Keratinocyte (primary cell): Measurements from ENCODE around the gene STRBP.

Experiments used
- EZH2 ChIP-seq: IDR thresholded peaks from one replicate; pipeline ENCODE4 v1.6.1; 2012; ENCODE audit warnings: inconsistent platforms, mild to moderate bottlenecking, low read length, moderate library complexity
- TF ChIP-seq, protein P1 (sequence below), 3 experiments: IDR thresholded peaks in 1 of 3; conservative IDR thresholded peaks in 1 of 3; optimal IDR thresholded peaks in 1 of 3; 2 replicates in 2 of 3; 3 replicates in 1 of 3; pipeline versions ENCODE3 to v1.5.1; 2011; ENCODE audit warnings: low read length in 3 of 3, mild to moderate bottlenecking in 3 of 3, moderate library complexity in 2 of 3, control low read depth in 1 of 3, inconsistent platforms in 1 of 3; ENCODE audit not compliant: insufficient read depth in 2 of 3; ENCODE audit errors: extremely low read depth in 1 of 3

DNA sequence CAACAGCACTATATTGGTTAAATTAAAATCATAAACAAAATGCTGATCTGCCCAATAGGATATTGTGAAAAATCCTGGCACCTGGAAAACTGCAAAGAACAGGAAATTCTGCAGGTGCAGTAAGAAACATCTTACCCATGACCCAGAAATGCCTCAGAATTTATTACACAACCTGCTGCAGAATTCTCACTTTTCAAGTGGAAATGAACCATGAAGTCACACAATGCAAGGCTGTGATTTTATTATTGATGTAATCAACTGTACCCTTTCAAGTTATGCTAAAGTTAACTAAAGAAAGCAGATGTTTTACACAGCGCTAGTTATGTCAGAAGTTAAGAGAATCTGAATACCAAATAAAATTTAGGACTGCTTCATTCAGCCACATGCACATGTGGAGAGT, 6.0 kb downstream of the STRBP start:
- TF ChIP-seq, protein P1, sequence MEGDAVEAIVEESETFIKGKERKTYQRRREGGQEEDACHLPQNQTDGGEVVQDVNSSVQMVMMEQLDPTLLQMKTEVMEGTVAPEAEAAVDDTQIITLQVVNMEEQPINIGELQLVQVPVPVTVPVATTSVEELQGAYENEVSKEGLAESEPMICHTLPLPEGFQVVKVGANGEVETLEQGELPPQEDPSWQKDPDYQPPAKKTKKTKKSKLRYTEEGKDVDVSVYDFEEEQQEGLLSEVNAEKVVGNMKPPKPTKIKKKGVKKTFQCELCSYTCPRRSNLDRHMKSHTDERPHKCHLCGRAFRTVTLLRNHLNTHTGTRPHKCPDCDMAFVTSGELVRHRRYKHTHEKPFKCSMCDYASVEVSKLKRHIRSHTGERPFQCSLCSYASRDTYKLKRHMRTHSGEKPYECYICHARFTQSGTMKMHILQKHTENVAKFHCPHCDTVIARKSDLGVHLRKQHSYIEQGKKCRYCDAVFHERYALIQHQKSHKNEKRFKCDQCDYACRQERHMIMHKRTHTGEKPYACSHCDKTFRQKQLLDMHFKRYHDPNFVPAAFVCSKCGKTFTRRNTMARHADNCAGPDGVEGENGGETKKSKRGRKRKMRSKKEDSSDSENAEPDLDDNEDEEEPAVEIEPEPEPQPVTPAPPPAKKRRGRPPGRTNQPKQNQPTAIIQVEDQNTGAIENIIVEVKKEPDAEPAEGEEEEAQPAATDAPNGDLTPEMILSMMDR (optimal IDR thresholded peaks at IDR 0.05 in 1 of 3, IDR thresholded peaks at IDR 0.05 in 1 of 3, conservative IDR thresholded peaks at IDR 0.05 in 1 of 3; ENCODE audit: extremely low read depth in 1 of 3, insufficient read depth in 2 of 3, low read length in 3 of 3) = no peak
- TF ChIP-seq EZH2 = no peak
